Keratinocyte (primary cell): ENCODE results near the gene GLCE.

Experiments used
- EZH2 ChIP-seq: IDR thresholded peaks from one replicate; pipeline ENCODE4 v1.6.1; 2012; ENCODE audit warnings: inconsistent platforms, mild to moderate bottlenecking, low read length, moderate library complexity
- TF ChIP-seq, protein P1 (sequence below), 3 experiments: IDR thresholded peaks in 1 of 3; conservative IDR thresholded peaks in 1 of 3; optimal IDR thresholded peaks in 1 of 3; 2 replicates in 2 of 3; 3 replicates in 1 of 3; pipeline versions ENCODE3 to v1.5.1; 2011; ENCODE audit warnings: low read length in 3 of 3, mild to moderate bottlenecking in 3 of 3, moderate library complexity in 2 of 3, control low read depth in 1 of 3, inconsistent platforms in 1 of 3; ENCODE audit not compliant: insufficient read depth in 2 of 3; ENCODE audit errors: extremely low read depth in 1 of 3

DNA sequence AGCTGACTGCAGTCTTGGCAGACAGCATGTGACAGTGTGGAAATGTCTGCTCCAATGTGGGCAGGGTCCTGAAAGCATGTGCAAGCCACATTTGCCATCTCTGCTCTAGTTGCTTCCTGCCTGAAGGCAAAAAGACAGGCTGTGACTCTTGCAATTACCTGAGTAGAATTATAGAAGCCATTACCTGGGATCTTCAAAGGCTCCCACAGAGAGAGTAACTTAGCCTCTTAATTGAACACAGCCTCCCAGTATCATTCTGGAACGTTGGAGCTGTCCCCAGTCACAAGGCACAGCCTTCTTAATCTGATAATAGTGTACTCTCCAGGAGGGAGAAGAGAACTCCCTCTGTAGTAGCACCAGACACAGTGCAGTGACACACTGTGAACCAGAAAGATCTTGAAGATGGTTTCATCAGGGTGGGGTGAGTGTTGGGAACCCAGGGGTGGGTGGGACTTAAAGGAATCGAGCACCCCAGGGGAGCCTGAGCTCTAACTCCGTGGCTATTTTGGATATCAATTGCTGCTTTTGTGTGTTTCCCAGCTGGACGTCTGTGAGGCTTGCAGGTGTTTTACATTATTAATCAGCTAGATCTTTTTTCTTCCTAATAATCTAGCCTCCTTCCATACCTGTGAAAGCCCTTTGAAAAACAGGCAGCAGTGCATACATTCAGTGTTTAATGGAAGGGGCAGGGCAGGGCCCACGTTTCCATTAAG lies 40.6 kb upstream of the GLCE start:
- TF ChIP-seq, protein P1, sequence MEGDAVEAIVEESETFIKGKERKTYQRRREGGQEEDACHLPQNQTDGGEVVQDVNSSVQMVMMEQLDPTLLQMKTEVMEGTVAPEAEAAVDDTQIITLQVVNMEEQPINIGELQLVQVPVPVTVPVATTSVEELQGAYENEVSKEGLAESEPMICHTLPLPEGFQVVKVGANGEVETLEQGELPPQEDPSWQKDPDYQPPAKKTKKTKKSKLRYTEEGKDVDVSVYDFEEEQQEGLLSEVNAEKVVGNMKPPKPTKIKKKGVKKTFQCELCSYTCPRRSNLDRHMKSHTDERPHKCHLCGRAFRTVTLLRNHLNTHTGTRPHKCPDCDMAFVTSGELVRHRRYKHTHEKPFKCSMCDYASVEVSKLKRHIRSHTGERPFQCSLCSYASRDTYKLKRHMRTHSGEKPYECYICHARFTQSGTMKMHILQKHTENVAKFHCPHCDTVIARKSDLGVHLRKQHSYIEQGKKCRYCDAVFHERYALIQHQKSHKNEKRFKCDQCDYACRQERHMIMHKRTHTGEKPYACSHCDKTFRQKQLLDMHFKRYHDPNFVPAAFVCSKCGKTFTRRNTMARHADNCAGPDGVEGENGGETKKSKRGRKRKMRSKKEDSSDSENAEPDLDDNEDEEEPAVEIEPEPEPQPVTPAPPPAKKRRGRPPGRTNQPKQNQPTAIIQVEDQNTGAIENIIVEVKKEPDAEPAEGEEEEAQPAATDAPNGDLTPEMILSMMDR (optimal IDR thresholded peaks at IDR 0.05 in 1 of 3, IDR thresholded peaks at IDR 0.05 in 1 of 3, conservative IDR thresholded peaks at IDR 0.05 in 1 of 3; ENCODE audit: extremely low read depth in 1 of 3, insufficient read depth in 2 of 3, low read length in 3 of 3): no peak
- no peak for TF ChIP-seq EZH2
